ENCODE results near the gene GRAMD1C. TPM values are rescaled to one million over a fixed set of nuclear protein-coding genes. Genes with fewer than 3 reads are reported as not detected.

GRAMD1C gene
- total RNA-seq, 2 donors from 2014 or later, result 1.6 to 5.1 TPM

- H3K4me1 Mint-ChIP-seq, result peaks cover 6% of the 10 kb centered on the region
- H3K4me3 Mint-ChIP-seq, result no peak overlapping the region
- H3K9me3 Mint-ChIP-seq, result no peaks in the 10 kb centered on the region
- H3K27ac Mint-ChIP-seq, result no peak overlapping the region
- no peak for TF ChIP-seq CTCF (conservative IDR thresholded peaks at IDR 0.05)
- DNase-seq, result no peak
- H3K9ac ChIP-seq (ENCODE audit: extremely low read depth, low read length, poor library complexity, severe bottlenecking), result no peak overlapping the region
- H3K27me3 ChIP-seq (ENCODE audit: control insufficient read depth, insufficient read depth, low read length, poor library complexity, severe bottlenecking), result no peaks in the 10 kb centered on the region
- H3K27ac ChIP-seq (ENCODE audit: low read depth, low read length), result no peak overlapping the region
- H3K27me3 Mint-ChIP-seq (ENCODE audit: insufficient read depth), result no peaks in the 10 kb centered on the region
- no peak overlapping the region for H3K4me3 ChIP-seq (ENCODE audit: low read length)
- no peaks in the 10 kb centered on the region for H3K9me3 ChIP-seq (ENCODE audit: control insufficient read depth, low read length)
- 90 to 96% methylated on average over 2 to 3 of the region's 3 CpGs for WGBS, 2 experiments (ENCODE audit: insufficient coverage in 1 of 2, insufficient read length in 1 of 2)
- peaks cover 35% of the 10 kb centered on the region for H3K36me3 ChIP-seq (ENCODE audit: control insufficient read depth, insufficient read depth, low read length)
- H3K36me3 Mint-ChIP-seq (ENCODE audit: low read depth), result peaks cover 50% of the 10 kb centered on the region
- peaks cover 4% of the 10 kb centered on the region for H3K4me1 ChIP-seq (ENCODE audit: control insufficient read depth, insufficient read depth, low read length)
These were observed 33.3 kb upstream of the GRAMD1C start for GRCh38 chr3:113805249-113805648.

GRCh38 chr3:113812854-113813253 is 25.7 kb upstream of the GRAMD1C start:
- H3K36me3 Mint-ChIP-seq (ENCODE audit: low read depth), result peaks cover 14% of the 10 kb centered on the region
- H3K36me3 ChIP-seq (ENCODE audit: control insufficient read depth, insufficient read depth, low read length), result peaks cover 11% of the 10 kb centered on the region
- no peaks in the 10 kb centered on the region for H3K4me1 ChIP-seq (ENCODE audit: control insufficient read depth, insufficient read depth, low read length)
- H3K9me3 Mint-ChIP-seq, result no peaks in the 10 kb centered on the region
- no peak overlapping the region for H3K27ac Mint-ChIP-seq
- no peak for TF ChIP-seq CTCF (conservative IDR thresholded peaks at IDR 0.05)
- no peaks in the 10 kb centered on the region for H3K27me3 ChIP-seq (ENCODE audit: control insufficient read depth, insufficient read depth, low read length, poor library complexity, severe bottlenecking)
- H3K27ac ChIP-seq (ENCODE audit: low read depth, low read length), result no peak overlapping the region
- 96% methylated on average over 3 of the region's 3 CpGs for WGBS, 2 experiments (ENCODE audit: insufficient coverage in 1 of 2, insufficient read length in 1 of 2)
- no peak overlapping the region for H3K4me3 ChIP-seq (ENCODE audit: low read length)
- no peak overlapping the region for H3K9ac ChIP-seq (ENCODE audit: extremely low read depth, low read length, poor library complexity, severe bottlenecking)
- H3K4me3 Mint-ChIP-seq, result no peak overlapping the region
- no peaks in the 10 kb centered on the region for H3K9me3 ChIP-seq (ENCODE audit: control insufficient read depth, low read length)
- no peaks in the 10 kb centered on the region for H3K27me3 Mint-ChIP-seq (ENCODE audit: insufficient read depth)
- no peak for DNase-seq
- H3K4me1 Mint-ChIP-seq, result no peaks in the 10 kb centered on the region

- 75 to 81% methylated on average over 3 of the region's 3 CpGs for WGBS, 2 experiments (ENCODE audit: insufficient coverage in 1 of 2, insufficient read length in 1 of 2)
- Histone ChIP-seq H3K36me3 (ENCODE audit: control insufficient read depth, insufficient read depth, low read length) (no peaks in the 10 kb centered on the region), H3K9ac (ENCODE audit: extremely low read depth, low read length, poor library complexity, severe bottlenecking) (no peak overlapping the region), H3K4me3 (ENCODE audit: low read length) (no peak overlapping the region), H3K27me3 (ENCODE audit: control insufficient read depth, insufficient read depth, low read length, poor library complexity, severe bottlenecking) (no peaks in the 10 kb centered on the region), H3K27ac (ENCODE audit: low read depth, low read length) (no peak overlapping the region), H3K4me1 (ENCODE audit: control insufficient read depth, insufficient read depth, low read length) (no peaks in the 10 kb centered on the region), H3K9me3 (ENCODE audit: control insufficient read depth, low read length) (no peaks in the 10 kb centered on the region)
- Mint-ChIP-seq H3K36me3 (ENCODE audit: low read depth) (no peaks in the 10 kb centered on the region), H3K27me3 (ENCODE audit: insufficient read depth) (no peaks in the 10 kb centered on the region), H3K9me3 (no peaks in the 10 kb centered on the region), H3K27ac (no peak overlapping the region), H3K4me3 (no peak overlapping the region), H3K4me1 (no peaks in the 10 kb centered on the region)
- no peak for TF ChIP-seq CTCF (conservative IDR thresholded peaks at IDR 0.05)
- no peak for DNase-seq
These were observed 18.7 kb upstream of the GRAMD1C start for GRCh38 chr3:113819866-113820265.

Measured in endodermal cell (in vitro differentiated cells).